ENCODE results near the gene CERS6. TPM values are rescaled to one million over a fixed set of nuclear protein-coding genes. Genes with fewer than 3 reads are reported as not detected.

Gene CERS6
- total RNA-seq, 1 donor: 23.9 TPM

GRCh38 chr2:168568476-168569267 lies 112.6 kb downstream of the CERS6 start:
- no peak for DNase-seq (ENCODE audit: insufficient read length, low spot score, missing footprints)
- Histone ChIP-seq H2AFZ (ENCODE audit: low read length) (no peak overlapping the region), H3K79me2 (ENCODE audit: insufficient read depth, low read length) (no peaks in the 10 kb centered on the region), H3K4me1 (ENCODE audit: insufficient read depth, low read length) (peaks cover 13% of the 10 kb centered on the region), H3K4me2 (ENCODE audit: insufficient read depth, low read length) (no peak overlapping the region), H4K20me1 (ENCODE audit: insufficient read depth, low read length) (no peaks in the 10 kb centered on the region), H3K4me3 (ENCODE audit: insufficient read depth, low read length) (no peak overlapping the region), H3K9me3 (ENCODE audit: low read depth, low read length) (no peaks in the 10 kb centered on the region), H3K27ac (ENCODE audit: low read depth, low read length) (no peak overlapping the region), H3K36me3 (ENCODE audit: insufficient read depth, low read length) (no peaks in the 10 kb centered on the region), H3K27me3 (ENCODE audit: insufficient read depth, low read length) (no peaks in the 10 kb centered on the region)
- TF ChIP-seq CTCF (IDR thresholded peaks at IDR 0.05; ENCODE audit: extremely low read depth, low read depth, low read length): no peak

DNA sequence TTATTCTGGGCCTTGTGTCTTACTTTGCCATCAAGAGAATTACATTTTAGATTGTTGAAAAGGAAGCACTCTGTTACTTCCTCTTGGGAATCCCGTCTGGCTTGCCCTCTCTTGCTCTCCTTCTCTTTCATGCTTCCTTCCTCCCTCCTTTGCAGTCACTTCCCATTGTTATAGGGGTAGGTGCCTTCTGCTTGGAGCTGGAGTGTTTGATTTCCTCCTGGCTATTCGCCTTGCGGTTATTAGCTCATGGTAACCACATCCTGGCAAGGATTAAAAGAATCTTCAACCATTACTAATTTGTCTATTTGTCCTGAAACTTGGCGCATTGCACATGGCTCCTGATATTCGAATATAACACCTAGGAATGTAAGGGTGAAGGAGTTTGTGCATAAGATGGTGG lies 115.0 kb downstream of the CERS6 start:
- H3K4me1 ChIP-seq (ENCODE audit: insufficient read depth, low read length): peaks cover 10% of the 10 kb centered on the region
- no peak for DNase-seq (ENCODE audit: insufficient read length, low spot score, missing footprints)
- no peak overlapping the region for H3K4me3 ChIP-seq (ENCODE audit: insufficient read depth, low read length)
- H2AFZ ChIP-seq (ENCODE audit: low read length): no peak overlapping the region
- no peak for TF ChIP-seq CTCF (IDR thresholded peaks at IDR 0.05; ENCODE audit: extremely low read depth, low read depth, low read length)
- H3K4me2 ChIP-seq (ENCODE audit: insufficient read depth, low read length): no peak overlapping the region
- no peaks in the 10 kb centered on the region for H3K79me2 ChIP-seq (ENCODE audit: insufficient read depth, low read length)
- no peaks in the 10 kb centered on the region for H3K9me3 ChIP-seq (ENCODE audit: low read depth, low read length)
- no peak overlapping the region for H3K27ac ChIP-seq (ENCODE audit: low read depth, low read length)
- no peaks in the 10 kb centered on the region for H3K27me3 ChIP-seq (ENCODE audit: insufficient read depth, low read length)
- no peaks in the 10 kb centered on the region for H4K20me1 ChIP-seq (ENCODE audit: insufficient read depth, low read length)
- no peaks in the 10 kb centered on the region for H3K36me3 ChIP-seq (ENCODE audit: insufficient read depth, low read length)

DNA sequence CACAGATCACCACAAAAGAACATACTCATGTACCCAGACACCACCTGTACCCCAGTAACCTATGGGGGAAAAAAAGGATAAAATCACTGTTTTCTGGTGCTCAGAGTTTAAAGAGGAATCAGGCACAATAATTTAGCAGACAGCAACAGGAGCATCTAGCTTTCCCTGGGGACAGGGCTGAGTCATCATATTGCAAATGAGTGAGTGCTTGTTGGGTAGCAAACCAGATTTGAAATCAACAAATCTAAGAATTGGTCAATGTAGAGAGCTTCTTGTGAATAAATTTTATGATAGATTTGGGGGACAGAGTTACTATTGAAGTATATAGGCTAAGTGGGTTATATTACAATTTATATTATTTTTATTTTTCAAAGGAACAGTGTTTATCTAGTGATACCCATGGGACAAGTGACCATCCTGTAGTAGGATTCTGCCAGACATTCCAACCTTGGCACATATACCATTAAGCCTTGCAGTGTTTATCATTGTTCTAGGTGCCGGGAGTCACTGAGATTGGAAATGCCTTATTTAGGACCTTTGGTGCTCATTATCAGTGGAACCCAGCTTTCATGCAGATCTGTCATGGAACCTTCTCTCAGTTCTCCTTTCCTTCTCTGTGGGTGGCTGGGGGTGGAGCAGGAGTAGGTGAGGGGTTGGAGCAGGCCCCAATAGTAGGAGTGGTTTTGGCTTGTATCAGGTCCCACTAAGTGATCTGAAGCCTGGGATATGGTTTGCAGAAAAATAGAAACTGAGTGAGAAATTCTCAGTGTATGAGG lies 117.2 kb downstream of the CERS6 start:
- Histone ChIP-seq H4K20me1 (ENCODE audit: insufficient read depth, low read length) (no peaks in the 10 kb centered on the region), H3K4me3 (ENCODE audit: insufficient read depth, low read length) (no peak overlapping the region), H2AFZ (ENCODE audit: low read length) (no peak overlapping the region), H3K27ac (ENCODE audit: low read depth, low read length) (no peak overlapping the region), H3K4me1 (ENCODE audit: insufficient read depth, low read length) (peaks cover 10% of the 10 kb centered on the region), H3K27me3 (ENCODE audit: insufficient read depth, low read length) (no peaks in the 10 kb centered on the region), H3K36me3 (ENCODE audit: insufficient read depth, low read length) (no peaks in the 10 kb centered on the region), H3K9me3 (ENCODE audit: low read depth, low read length) (no peaks in the 10 kb centered on the region), H3K4me2 (ENCODE audit: insufficient read depth, low read length) (no peak overlapping the region), H3K79me2 (ENCODE audit: insufficient read depth, low read length) (peaks cover 2% of the 10 kb centered on the region)
- DNase-seq (ENCODE audit: insufficient read length, low spot score, missing footprints): peak; percentile 71
- TF ChIP-seq CTCF (IDR thresholded peaks at IDR 0.05; ENCODE audit: extremely low read depth, low read depth, low read length): no peak

All from osteoblast (primary cell).